H1 (cell line): ENCODE results near the gene CAMK2A. TPM values are rescaled to one million over a fixed set of nuclear protein-coding genes. Genes with fewer than 3 reads are reported as not detected.
"Not testable (repeated sequence)": the region's sequence is repeated elsewhere in the genome, so short reads cannot be mapped to it uniquely, and the experiment has no call there.

Experiments
- CTCF ChIA-PET: fragments of 300-600 bp; sonication (Branson Sonifier 250); formaldehyde crosslinking; loops from one replicate; lab custom pipeline; 2021; ENCODE audit not compliant: partially characterized antibody; lab: Charles Lee
- POLR2A ChIA-PET: fragments of 300-600 bp; sonication (Branson Sonifier 250); formaldehyde crosslinking; loops from one replicate; lab custom pipeline; 2021; ENCODE audit warnings: inconsistent platforms; ENCODE audit not compliant: partially characterized antibody; lab: Charles Lee
- DNase-seq, 2 experiments: peaks; one replicate each; pipeline versions ENCODE4 v3.0.0 to v3.0.0-alpha.2; 2010 to 2022; ENCODE audit warnings: low spot score in 2 of 2, low read depth in 1 of 2, mixed read lengths in 1 of 2
- FAIRE-seq: peaks from 2 replicates; lab custom pipeline; 2011; peaks lifted over from hg19 to GRCh38; lab: Jason Lieb, UNC
- H2AFZ ChIP-seq: 2 replicates; pipeline ENCODE4 v1.8.1; 2012; ENCODE audit warnings: low read length, inconsistent platforms
- H2AK5ac ChIP-seq: 2 replicates; pipeline ENCODE4 v1.6.1; 2013; ENCODE audit warnings: low read depth, low read length
- H2BK120ac ChIP-seq: replicated peaks from 2 replicates; pipeline ENCODE3; 2013; ENCODE audit warnings: low read depth, low read length, inconsistent platforms
- H2BK12ac ChIP-seq: 2 replicates; pipeline ENCODE4 v1.6.1; 2013; ENCODE audit warnings: low read depth, low read length
- H2BK15ac ChIP-seq: 2 replicates; pipeline ENCODE4 v1.6.1; 2013; ENCODE audit warnings: low read length
- H2BK20ac ChIP-seq: 2 replicates; pipeline ENCODE4 v1.6.1; 2013; ENCODE audit warnings: low read length
- H2BK5ac ChIP-seq: 2 replicates; pipeline ENCODE4 v1.6.1; 2013; ENCODE audit warnings: low read depth, low read length
- H3K14ac ChIP-seq: 2 replicates; pipeline ENCODE4 v1.6.1; 2013; ENCODE audit warnings: inconsistent platforms; ENCODE audit not compliant: insufficient read length
- H3K18ac ChIP-seq: 2 replicates; pipeline ENCODE4 v1.6.1; 2013; ENCODE audit warnings: low read length; ENCODE audit errors: extremely low read depth
- H3K23ac ChIP-seq: 2 replicates; pipeline ENCODE4 v1.6.1; 2013; ENCODE audit warnings: inconsistent platforms; ENCODE audit not compliant: insufficient read length
- H3K23me2 ChIP-seq: 2 replicates; pipeline ENCODE4 v1.6.1; 2013; ENCODE audit warnings: low read depth, low read length
- H3K27ac ChIP-seq: 2 replicates; pipeline ENCODE4 v1.6.1; 2011; ENCODE audit warnings: low read depth, low read length, inconsistent platforms
- H3K27me3 ChIP-seq, 4 experiments: replicated peaks in 1 of 4; 1 replicate in 1 of 4; 2 replicates in 3 of 4; pipeline versions ENCODE4 v1.6.1 to v1.8.1; 2011 to 2013; ENCODE audit warnings: low read length in 3 of 4, mild to moderate bottlenecking in 3 of 4, inconsistent platforms in 2 of 4, mixed read lengths in 2 of 4, moderate library complexity in 1 of 4; ENCODE audit not compliant: control insufficient read depth in 3 of 4, insufficient read depth in 3 of 4; ENCODE audit errors: extremely low read depth in 1 of 4
- H3K36me3 ChIP-seq, 4 experiments: 2 replicates each; pipeline versions ENCODE4 v1.6.1 to v1.8.1; 2011 to 2013; ENCODE audit warnings: mild to moderate bottlenecking in 4 of 4, low read length in 3 of 4, moderate library complexity in 2 of 4, control low read depth in 1 of 4, inconsistent platforms in 1 of 4; ENCODE audit not compliant: insufficient read depth in 4 of 4, control insufficient read depth in 2 of 4
- H3K4ac ChIP-seq: replicated peaks from 2 replicates; pipeline ENCODE3; 2013; ENCODE audit warnings: low read length, low read depth, mixed read lengths, inconsistent platforms; ENCODE audit not compliant: insufficient read length
- H3K4me1 ChIP-seq, 4 experiments: replicated peaks in 1 of 4; 1 replicate in 1 of 4; 2 replicates in 3 of 4; pipeline versions ENCODE4 v1.6.1 to v1.8.1; 2011 to 2013; ENCODE audit warnings: low read length in 3 of 4, inconsistent platforms in 2 of 4, mixed read lengths in 1 of 4; ENCODE audit not compliant: insufficient read depth in 4 of 4, control insufficient read depth in 3 of 4
- H3K4me2 ChIP-seq, 2 experiments: 2 replicates each; pipeline versions ENCODE4 v1.6.1 to v1.8.1; 2011 to 2013; ENCODE audit warnings: low read depth in 2 of 2, low read length in 2 of 2, control low read depth in 1 of 2, inconsistent platforms in 1 of 2, mild to moderate bottlenecking in 1 of 2; ENCODE audit not compliant: insufficient read depth in 1 of 2
- H3K4me3 ChIP-seq, 4 experiments: fragments of 200-600, 300-600 bp in 1 of 4; sonication (generic), shearing (Covaris generic), sonication (Bioruptor Twin) in 1 of 4; 2 replicates each; pipeline versions ENCODE4 v1.5.1 to v1.8.1; 2011 to 2016; ENCODE audit warnings: low read length in 4 of 4, low read depth in 3 of 4, control low read depth in 2 of 4, inconsistent platforms in 2 of 4, mild to moderate bottlenecking in 2 of 4, mixed read lengths in 1 of 4, moderate library complexity in 1 of 4; ENCODE audit not compliant: insufficient read depth in 2 of 4; ENCODE audit errors: extremely low read depth in 1 of 4
- H3K56ac ChIP-seq: replicated peaks from 2 replicates; pipeline ENCODE3; 2013; ENCODE audit warnings: low read depth, mild to moderate bottlenecking, mixed read lengths, low read length, inconsistent platforms; ENCODE audit not compliant: insufficient read length
- H3K79me1 ChIP-seq: 2 replicates; pipeline ENCODE4 v1.6.1; 2013; ENCODE audit warnings: low read depth, low read length, control low read depth
- H3K79me2 ChIP-seq, 2 experiments: 2 replicates each; pipeline versions ENCODE4 v1.6.1 to v1.8.1; 2012 to 2013; ENCODE audit warnings: low read length in 2 of 2, mild to moderate bottlenecking in 2 of 2, inconsistent platforms in 1 of 2; ENCODE audit not compliant: insufficient read depth in 2 of 2, control insufficient read depth in 1 of 2
- H3K9ac ChIP-seq, 4 experiments: replicated peaks in 1 of 4; 1 replicate in 1 of 4; 2 replicates in 3 of 4; pipeline versions ENCODE4 v1.6.1 to v1.8.1; 2011 to 2013; ENCODE audit warnings: low read depth in 3 of 4, low read length in 3 of 4, control low read depth in 2 of 4, mild to moderate bottlenecking in 2 of 4, moderate library complexity in 2 of 4, inconsistent platforms in 1 of 4; ENCODE audit errors: extremely low read depth in 1 of 4
- H3K9me3 ChIP-seq, 2 experiments: 2 replicates each; pipeline versions ENCODE4 v1.6.1 to v1.8.1; 2012 to 2013; ENCODE audit warnings: mild to moderate bottlenecking in 2 of 2, moderate library complexity in 2 of 2, control low read depth in 1 of 2, inconsistent platforms in 1 of 2, low read depth in 1 of 2, low read length in 1 of 2, mixed read lengths in 1 of 2; ENCODE audit not compliant: insufficient read depth in 2 of 2
- H4K20me1 ChIP-seq, 2 experiments: replicated peaks in 1 of 2; 2 replicates each; pipeline versions ENCODE3 to v1.8.1; 2011 to 2013; ENCODE audit warnings: inconsistent platforms in 2 of 2, low read length in 2 of 2, mild to moderate bottlenecking in 1 of 2; ENCODE audit not compliant: insufficient read depth in 2 of 2, control insufficient read depth in 1 of 2
- H4K5ac ChIP-seq: 2 replicates; pipeline ENCODE4 v1.6.1; 2013; ENCODE audit warnings: low read length, low read depth, mixed read lengths, inconsistent platforms; ENCODE audit not compliant: insufficient read length
- H4K8ac ChIP-seq: 2 replicates; pipeline ENCODE4 v1.8.0; 2013; ENCODE audit warnings: mild to moderate bottlenecking, moderate library complexity, low read length, inconsistent platforms; ENCODE audit not compliant: insufficient read depth; ENCODE audit errors: extremely low read depth
- H4K91ac ChIP-seq: replicated peaks from 2 replicates; pipeline ENCODE3; 2013; ENCODE audit warnings: low read length, mixed read lengths, inconsistent platforms; ENCODE audit not compliant: insufficient read length
- WGBS, 2 experiments: shearing (Covaris generic) in 1 of 2; methylation state at CpG; one replicate each; pipeline versions ENCODE4 v1.1.6 to v1.1.7; 2013 to 2015; ENCODE audit warnings: low lambda C conversion rate in 2 of 2, mixed read lengths in 2 of 2, inconsistent platforms in 1 of 2, low coverage in 1 of 2, missing lambda C conversion rate in 1 of 2; ENCODE audit not compliant: insufficient replicate concordance in 2 of 2, insufficient coverage in 1 of 2, insufficient read length in 1 of 2; ENCODE audit errors: extremely low coverage in 1 of 2, missing lambda C conversion rate in 1 of 2; 5-methylcytosine and 5-hydroxymethylcytosine counted together
- polyA plus RNA-seq, 7 experiments: library from polyadenylated mRNA; depleted of rRNA in 3 of 7; stranded (reverse) in 5 of 7; unstranded in 2 of 7; fragments of >200 nt in 5 of 7; fragments of 200-250 nt in 2 of 7; gene quantifications; 1 replicate in 5 of 7; 2 replicates in 1 of 7; 4 replicates in 1 of 7; pipeline versions ENCODE4 v1.2.1 to v1.2.3, GENCODE V29; 2011 to 2013; ENCODE audit warnings: missing spikeins in 2 of 7, mixed read lengths in 2 of 7
- total RNA-seq: library from RNA; stranded (reverse); fragmentation: NEBNext Ultra II Directional; extraction: Animal tissue kit (Norgen Biotek cat#: 25700); gene quantifications from 2 replicates; pipeline ENCODE4 v1.2.1, GENCODE V29; 2021

Gene CAMK2A
- total and polyA plus RNA-seq, 2 of the 8 experiments (the other 6 are each of a cell fraction or from before 2014, with no cell fraction given), result 0.20 to 0.28 TPM

GRCh38 chr5:150248493-150248892, 41.1 kb downstream of the CAMK2A start:
- CTCF ChIA-PET, result interaction anchor here (0.9 to 2.6 kb wide), 7 partner anchors 11 to 75 kb away, joined by 3 to 10 read pairs (median 4); no protein-coding TSS in a partner anchor
- POLR2A ChIA-PET, result not testable (repeated sequence)

More at GRCh38 chr5:150248493-150248892, 41.1 kb downstream of the CAMK2A start:
- H3K27me3 ChIP-seq, H3K36me3 ChIP-seq, H2AFZ ChIP-seq, H2AK5ac ChIP-seq, H2BK20ac ChIP-seq, DNase-seq, H3K27ac ChIP-seq, H3K9ac ChIP-seq, FAIRE-seq, H4K8ac ChIP-seq, H3K79me1 ChIP-seq, H3K23me2 ChIP-seq, H3K4ac ChIP-seq, H3K14ac ChIP-seq, H2BK12ac ChIP-seq, H3K79me2 ChIP-seq, H2BK5ac ChIP-seq, H3K56ac ChIP-seq, H2BK15ac ChIP-seq, H3K4me3 ChIP-seq, H3K4me2 ChIP-seq, H3K18ac ChIP-seq, H3K23ac ChIP-seq, H3K9me3 ChIP-seq, H4K91ac ChIP-seq, H3K4me1 ChIP-seq, H4K5ac ChIP-seq, H2BK120ac ChIP-seq, H4K20me1 ChIP-seq: not testable (repeated sequence)
- WGBS, 2 experiments, result 89% methylated on average over 5 of the region's 6 CpGs; no CpG with 5 or more reads in 1 of the 2 experiments
